ENCODE measurements around the gene RANBP3.
"Not testable (repeated sequence)": the region's sequence is repeated elsewhere in the genome, so short reads cannot be mapped to it uniquely, and the experiment has no call there.

Gene RANBP3

GRCh38 chr19:6017576-6017975, 39.6 kb upstream of the RANBP3 start:
- Histone ChIP-seq H3K27me3 (ENCODE audit: control insufficient read depth, insufficient read depth, low read length) (no peaks in the 10 kb centered on the region), H3K9me3 (ENCODE audit: control insufficient read depth, low read length) (no peaks in the 10 kb centered on the region), H3K4me1 (ENCODE audit: control insufficient read depth, insufficient read depth, low read length) (peaks cover 20% of the 10 kb centered on the region), H3K36me3 (ENCODE audit: control insufficient read depth, insufficient read depth, low read length) (no peaks in the 10 kb centered on the region), H3K9ac (ENCODE audit: low read length) (no peak overlapping the region), H3K4me3 (ENCODE audit: low read length) (no peak overlapping the region)

GRCh38 chr19:6015841-6016545, 38.1 kb upstream of the RANBP3 start:
- Histone ChIP-seq H3K36me3 (ENCODE audit: control insufficient read depth, insufficient read depth, low read length) (no peaks in the 10 kb centered on the region), H3K4me3 (ENCODE audit: low read length) (no peak overlapping the region), H3K9me3 (ENCODE audit: control insufficient read depth, low read length) (no peaks in the 10 kb centered on the region), H3K4me1 (ENCODE audit: control insufficient read depth, insufficient read depth, low read length) (peaks cover 14% of the 10 kb centered on the region), H3K9ac (ENCODE audit: low read length) (no peak overlapping the region), H3K27me3 (ENCODE audit: control insufficient read depth, insufficient read depth, low read length) (no peaks in the 10 kb centered on the region)

- no peak overlapping the region for H3K4me3 ChIP-seq (ENCODE audit: low read length)
- no peaks in the 10 kb centered on the region for H3K9me3 ChIP-seq (ENCODE audit: control insufficient read depth, low read length)
- no peaks in the 10 kb centered on the region for H3K36me3 ChIP-seq (ENCODE audit: control insufficient read depth, insufficient read depth, low read length)
- peaks cover under 1% of the 10 kb centered on the region for H3K4me1 ChIP-seq (ENCODE audit: control insufficient read depth, insufficient read depth, low read length)
- no peak overlapping the region for H3K9ac ChIP-seq (ENCODE audit: low read length)
- no peaks in the 10 kb centered on the region for H3K27me3 ChIP-seq (ENCODE audit: control insufficient read depth, insufficient read depth, low read length)
Observed at GRCh38 chr19:6014551-6015135, 36.7 kb upstream of the RANBP3 start.

GRCh38 chr19:6012426-6013170, 34.7 kb upstream of the RANBP3 start:
- H3K27me3 ChIP-seq (ENCODE audit: control insufficient read depth, insufficient read depth, low read length): no peaks in the 10 kb centered on the region
- H3K9me3 ChIP-seq (ENCODE audit: control insufficient read depth, low read length): no peaks in the 10 kb centered on the region
- H3K4me1 ChIP-seq (ENCODE audit: control insufficient read depth, insufficient read depth, low read length): no peaks in the 10 kb centered on the region
- no peak overlapping the region for H3K4me3 ChIP-seq (ENCODE audit: low read length)
- no peaks in the 10 kb centered on the region for H3K36me3 ChIP-seq (ENCODE audit: control insufficient read depth, insufficient read depth, low read length)
- no peak overlapping the region for H3K9ac ChIP-seq (ENCODE audit: low read length)

GRCh38 chr19:6011794-6012193, 33.9 kb upstream of the RANBP3 start:
- Histone ChIP-seq H3K36me3 (ENCODE audit: control insufficient read depth, insufficient read depth, low read length) (no peaks in the 10 kb centered on the region), H3K4me3 (ENCODE audit: low read length) (no peak overlapping the region), H3K9ac (ENCODE audit: low read length) (no peak overlapping the region), H3K27me3 (ENCODE audit: control insufficient read depth, insufficient read depth, low read length) (no peaks in the 10 kb centered on the region), H3K9me3 (ENCODE audit: control insufficient read depth, low read length) (no peaks in the 10 kb centered on the region), H3K4me1 (ENCODE audit: control insufficient read depth, insufficient read depth, low read length) (no peaks in the 10 kb centered on the region)

GRCh38 chr19:6011206-6011605, 33.3 kb upstream of the RANBP3 start:
- Histone ChIP-seq H3K27me3 (ENCODE audit: control insufficient read depth, insufficient read depth, low read length) (no peaks in the 10 kb centered on the region), H3K9me3 (ENCODE audit: control insufficient read depth, low read length) (no peaks in the 10 kb centered on the region), H3K9ac (ENCODE audit: low read length) (no peak overlapping the region), H3K36me3 (ENCODE audit: control insufficient read depth, insufficient read depth, low read length) (no peaks in the 10 kb centered on the region), H3K4me3 (ENCODE audit: low read length) (no peak overlapping the region), H3K4me1 (ENCODE audit: control insufficient read depth, insufficient read depth, low read length) (no peaks in the 10 kb centered on the region)

- Histone ChIP-seq H3K27me3 (ENCODE audit: control insufficient read depth, insufficient read depth, low read length) (no peaks in the 10 kb centered on the region), H3K4me1 (ENCODE audit: control insufficient read depth, insufficient read depth, low read length) (no peaks in the 10 kb centered on the region), H3K9me3 (ENCODE audit: control insufficient read depth, low read length) (no peaks in the 10 kb centered on the region), H3K9ac (ENCODE audit: low read length) (no peak overlapping the region), H3K36me3 (ENCODE audit: control insufficient read depth, insufficient read depth, low read length) (no peaks in the 10 kb centered on the region), H3K4me3 (ENCODE audit: low read length) (no peak overlapping the region)
Observed at GRCh38 chr19:6010107-6010506, 32.2 kb upstream of the RANBP3 start.

GRCh38 chr19:6007866-6008265, 29.9 kb upstream of the RANBP3 start:
- Histone ChIP-seq H3K4me3 (ENCODE audit: low read length) (no peak overlapping the region), H3K27me3 (ENCODE audit: control insufficient read depth, insufficient read depth, low read length) (no peaks in the 10 kb centered on the region), H3K4me1 (ENCODE audit: control insufficient read depth, insufficient read depth, low read length) (no peaks in the 10 kb centered on the region), H3K9ac (ENCODE audit: low read length) (no peak overlapping the region), H3K36me3 (ENCODE audit: control insufficient read depth, insufficient read depth, low read length) (peaks cover 3% of the 10 kb centered on the region), H3K9me3 (ENCODE audit: control insufficient read depth, low read length) (no peaks in the 10 kb centered on the region)

- Histone ChIP-seq H3K4me3 (ENCODE audit: low read length) (no peak overlapping the region), H3K36me3 (ENCODE audit: control insufficient read depth, insufficient read depth, low read length) (peaks cover 3% of the 10 kb centered on the region), H3K9ac (ENCODE audit: low read length) (no peak overlapping the region), H3K9me3 (ENCODE audit: control insufficient read depth, low read length) (no peaks in the 10 kb centered on the region), H3K27me3 (ENCODE audit: control insufficient read depth, insufficient read depth, low read length) (no peaks in the 10 kb centered on the region), H3K4me1 (ENCODE audit: control insufficient read depth, insufficient read depth, low read length) (no peaks in the 10 kb centered on the region)
Observed at GRCh38 chr19:6006896-6007295, 29.0 kb upstream of the RANBP3 start.

- not testable (repeated sequence) for H3K4me3 ChIP-seq (ENCODE audit: low read length); H3K9ac ChIP-seq (ENCODE audit: low read length); H3K9me3 ChIP-seq (ENCODE audit: control insufficient read depth, low read length); H3K36me3 ChIP-seq (ENCODE audit: control insufficient read depth, insufficient read depth, low read length); H3K4me1 ChIP-seq (ENCODE audit: control insufficient read depth, insufficient read depth, low read length); H3K27me3 ChIP-seq (ENCODE audit: control insufficient read depth, insufficient read depth, low read length)
Observed at GRCh38 chr19:6006070-6006446, 28.1 kb upstream of the RANBP3 start.

GRCh38 chr19:6005321-6006069, 27.6 kb upstream of the RANBP3 start:
- Histone ChIP-seq H3K4me1 (ENCODE audit: control insufficient read depth, insufficient read depth, low read length) (no peaks in the 10 kb centered on the region), H3K36me3 (ENCODE audit: control insufficient read depth, insufficient read depth, low read length) (peaks cover 3% of the 10 kb centered on the region), H3K9ac (ENCODE audit: low read length) (no peak overlapping the region)

GRCh38 chr19:6003976-6004375, 26.0 kb upstream of the RANBP3 start:
- no peaks in the 10 kb centered on the region for H3K9me3 ChIP-seq (ENCODE audit: control insufficient read depth, low read length)
- no peaks in the 10 kb centered on the region for H3K27me3 ChIP-seq (ENCODE audit: control insufficient read depth, insufficient read depth, low read length)
- no peaks in the 10 kb centered on the region for H3K4me1 ChIP-seq (ENCODE audit: control insufficient read depth, insufficient read depth, low read length)
- no peak overlapping the region for H3K4me3 ChIP-seq (ENCODE audit: low read length)
- no peak overlapping the region for H3K9ac ChIP-seq (ENCODE audit: low read length)
- H3K36me3 ChIP-seq (ENCODE audit: control insufficient read depth, insufficient read depth, low read length): peaks cover 3% of the 10 kb centered on the region

More at GRCh38 chr19:6005321-6006069, 27.6 kb upstream of the RANBP3 start:
- Histone ChIP-seq H3K9me3 (ENCODE audit: control insufficient read depth, low read length) (no peaks in the 10 kb centered on the region), H3K27me3 (ENCODE audit: control insufficient read depth, insufficient read depth, low read length) (no peaks in the 10 kb centered on the region), H3K4me3 (ENCODE audit: low read length) (no peak overlapping the region)
